Omental fat pad (tissue), 4 donors: ENCODE measurements around the gene PTGER4. TPM values are rescaled to one million over a fixed set of nuclear protein-coding genes. Genes with fewer than 3 reads are reported as not detected.
"Not testable (repeated sequence)": the region's sequence is repeated elsewhere in the genome, so short reads cannot be mapped to it uniquely, and the experiment has no call there.

Experiments
- ATAC-seq: fragments of 150-250 bp; one replicate; pipeline ENCODE4 v1.9.1; 2016; ENCODE audit warnings: mild to moderate bottlenecking, moderate library complexity; ENCODE audit not compliant: low FRiP score
- DNase-seq: peaks from one replicate; pipeline ENCODE4 v3.0.0-alpha.2; 2019; ENCODE audit warnings: low spot score
- CTCF ChIP-seq, 3 donors: fragments of 450-650 bp; IDR thresholded peaks; one replicate each; pipeline ENCODE4 v1.5.1; 2016 to 2017; ENCODE audit warnings: antibody characterized with exemption in 3 of 3, mild to moderate bottlenecking in 3 of 3, moderate library complexity in 2 of 3
- total RNA-seq, 4 donors: library from RNA; depleted of rRNA; stranded (reverse); fragments of >200 nt; gene quantifications; one replicate each; pipeline ENCODE4 v1.1.0, GENCODE V29; 2016

The PTGER4 gene
- total RNA-seq, 4 donors from 2014 or later: 39.5 to 87.7 (median 46.4) TPM

- no peak for TF ChIP-seq CTCF (IDR thresholded peaks at IDR 0.05)
- ATAC-seq (no peak), DNase-seq (no peak)
Observed at GRCh38 chr5:40690267-40690666, 10.6 kb downstream of the PTGER4 start.

GRCh38 chr5:40691894-40692293, 12.2 kb downstream of the PTGER4 start:
- ATAC-seq (no peak), DNase-seq (no peak)
- no peak for TF ChIP-seq CTCF (IDR thresholded peaks at IDR 0.05)

- no peak for ATAC-seq
- no peak for TF ChIP-seq CTCF (IDR thresholded peaks at IDR 0.05)
- no peak for DNase-seq
Observed at GRCh38 chr5:40694433-40694832, 14.7 kb downstream of the PTGER4 start.

- DNase-seq (no peak), ATAC-seq (no peak)
- no peak for TF ChIP-seq CTCF (IDR thresholded peaks at IDR 0.05)
Observed at GRCh38 chr5:40700116-40700782, 20.5 kb downstream of the PTGER4 start.

- not testable (repeated sequence) for DNase-seq, ATAC-seq
Observed at GRCh38 chr5:40702027-40702426, 22.3 kb downstream of the PTGER4 start.

GRCh38 chr5:40705484-40705883, 25.8 kb downstream of the PTGER4 start:
- not testable (repeated sequence) for ATAC-seq, DNase-seq

- ATAC-seq, DNase-seq: not testable (repeated sequence)
Observed at GRCh38 chr5:40710575-40710974, 30.9 kb downstream of the PTGER4 start.

- no peak for TF ChIP-seq CTCF (IDR thresholded peaks at IDR 0.05)
- no peak for ATAC-seq
Observed at GRCh38 chr5:40714001-40714400, 34.3 kb downstream of the PTGER4 start.

GRCh38 chr5:40716000-40716399, 36.3 kb downstream of the PTGER4 start:
- no peak for TF ChIP-seq CTCF (IDR thresholded peaks at IDR 0.05)
- ATAC-seq (no peak), DNase-seq (no peak)

More at GRCh38 chr5:40714001-40714400, 34.3 kb downstream of the PTGER4 start:
- DNase-seq: no peak
